D341Med (cell line): ENCODE measurements around the gene FBXL13.
A peak's percentile ranks its signal among the peaks of the same experiment; 100 is the strongest.
"Not testable (repeated sequence)": the region's sequence is repeated elsewhere in the genome, so short reads cannot be mapped to it uniquely, and the experiment has no call there.

ENCODE experiments used
- DNase-seq: peaks from one replicate; pipeline ENCODE4 v3.0.0; 2012; ENCODE audit warnings: low spot score

FBXL13 gene

DNA sequence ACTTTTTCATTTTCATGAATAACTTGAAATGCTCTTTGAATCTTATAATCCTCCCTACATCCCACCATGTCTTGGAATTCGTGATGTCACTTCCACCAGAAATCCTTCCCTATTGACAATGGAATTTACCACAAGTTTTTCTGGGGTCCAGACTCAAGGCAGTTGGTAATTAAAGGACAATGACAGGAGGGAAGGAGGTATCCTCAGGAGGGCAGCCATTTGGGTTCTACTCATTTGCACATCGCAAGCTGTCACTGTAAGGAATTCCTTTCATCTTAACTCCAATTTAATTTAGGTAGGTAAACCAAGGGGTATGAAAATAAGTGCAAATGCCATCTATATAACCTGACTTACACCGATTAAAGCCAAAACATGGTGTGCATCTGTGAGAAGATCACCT is 139.9 kb downstream of the FBXL13 start:
- DNase-seq: no peak

DNA sequence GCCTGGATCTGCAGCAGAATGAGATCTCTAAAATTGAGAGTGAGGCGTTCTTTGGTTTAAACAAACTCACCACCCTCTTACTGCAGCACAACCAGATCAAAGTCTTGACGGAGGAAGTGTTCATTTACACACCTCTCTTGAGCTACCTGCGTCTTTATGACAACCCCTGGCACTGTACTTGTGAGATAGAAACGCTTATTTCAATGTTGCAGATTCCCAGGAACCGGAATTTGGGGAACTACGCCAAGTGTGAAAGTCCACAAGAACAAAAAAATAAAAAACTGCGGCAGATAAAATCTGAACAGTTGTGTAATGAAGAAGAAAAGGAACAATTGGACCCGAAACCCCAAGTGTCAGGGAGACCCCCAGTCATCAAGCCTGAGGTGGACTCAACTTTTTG is 140.4 kb downstream of the FBXL13 start:
- no peak for DNase-seq

DNA sequence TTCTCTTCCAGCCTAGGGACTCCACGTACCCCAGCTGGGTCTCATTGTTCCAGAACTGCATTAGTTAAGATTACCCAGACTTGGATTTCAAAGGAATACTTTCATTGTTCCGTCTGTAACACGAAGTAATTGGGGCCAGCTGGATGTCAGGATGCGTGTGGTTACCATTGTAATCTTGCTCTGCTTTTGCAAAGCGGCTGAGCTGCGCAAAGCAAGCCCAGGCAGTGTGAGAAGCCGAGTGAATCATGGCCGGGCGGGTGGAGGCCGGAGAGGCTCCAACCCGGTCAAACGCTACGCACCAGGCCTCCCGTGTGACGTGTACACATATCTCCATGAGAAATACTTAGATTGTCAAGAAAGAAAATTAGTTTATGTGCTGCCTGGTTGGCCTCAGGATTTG is 140.8 kb downstream of the FBXL13 start:
- DNase-seq: no peak

DNA sequence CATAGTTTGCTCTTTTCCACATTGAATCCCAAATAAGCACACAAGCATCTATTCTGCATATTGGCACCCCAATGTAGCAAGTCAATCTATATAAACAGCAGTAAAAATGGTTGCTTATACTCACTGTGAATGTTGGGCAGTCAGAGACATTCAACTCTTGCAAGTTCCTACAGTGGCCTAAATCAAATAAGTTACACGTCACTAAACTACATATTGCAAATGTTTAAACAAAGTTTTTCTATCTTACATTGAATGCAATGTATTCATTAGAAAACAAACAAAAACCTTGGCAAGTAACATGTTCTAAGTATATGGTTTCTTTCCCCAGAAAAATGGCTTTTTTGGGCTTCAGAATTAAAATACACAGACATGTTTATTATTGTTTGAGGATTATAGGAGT is 142.8 kb downstream of the FBXL13 start:
- no peak for DNase-seq

DNA sequence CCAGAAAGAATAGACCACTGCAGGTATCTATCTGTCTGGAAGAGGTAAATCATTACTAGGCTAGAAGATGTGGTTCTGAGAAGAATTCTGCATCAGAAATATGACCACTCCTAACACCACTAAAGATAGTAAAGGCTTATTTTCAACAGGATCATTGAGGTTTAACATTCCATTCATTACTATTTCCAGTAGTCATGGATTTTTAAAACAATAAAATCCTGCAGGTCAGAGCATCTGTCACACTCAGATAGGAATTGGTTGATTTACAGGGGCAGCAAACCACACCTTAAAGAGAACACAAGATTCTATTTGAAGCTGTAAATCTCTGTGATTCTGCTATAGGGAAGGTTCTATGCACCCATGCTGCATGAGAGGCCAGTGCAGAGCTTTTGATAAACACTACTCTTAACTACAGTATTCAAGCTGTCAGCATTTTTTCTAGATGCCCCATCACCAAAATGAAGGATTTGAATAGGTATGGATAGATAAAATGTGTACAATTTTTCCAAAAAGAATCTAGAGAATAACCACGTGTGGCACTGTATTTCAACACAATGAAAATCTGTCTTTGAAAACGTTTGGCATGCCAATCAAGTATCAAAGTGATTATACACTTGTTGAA is 147.2 kb downstream of the FBXL13 start:
- no peak for DNase-seq

DNA sequence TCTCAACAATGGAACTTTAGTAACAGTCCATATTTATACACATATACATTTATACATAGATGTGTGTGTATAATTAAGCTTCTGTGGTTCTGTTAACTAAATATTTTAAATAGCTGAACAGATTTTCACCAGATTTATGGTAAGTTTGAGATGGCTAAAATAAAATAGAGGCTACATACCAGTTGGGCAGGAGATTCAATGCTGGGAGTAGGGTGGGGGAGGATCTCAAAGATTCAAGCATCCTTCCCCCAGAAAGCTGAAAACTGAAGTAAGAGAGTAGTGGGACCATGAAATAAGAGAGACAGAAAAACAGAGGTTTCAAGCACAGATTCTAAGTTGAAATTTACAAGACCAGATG is 147.8 kb downstream of the FBXL13 start:
- no peak for DNase-seq

DNA sequence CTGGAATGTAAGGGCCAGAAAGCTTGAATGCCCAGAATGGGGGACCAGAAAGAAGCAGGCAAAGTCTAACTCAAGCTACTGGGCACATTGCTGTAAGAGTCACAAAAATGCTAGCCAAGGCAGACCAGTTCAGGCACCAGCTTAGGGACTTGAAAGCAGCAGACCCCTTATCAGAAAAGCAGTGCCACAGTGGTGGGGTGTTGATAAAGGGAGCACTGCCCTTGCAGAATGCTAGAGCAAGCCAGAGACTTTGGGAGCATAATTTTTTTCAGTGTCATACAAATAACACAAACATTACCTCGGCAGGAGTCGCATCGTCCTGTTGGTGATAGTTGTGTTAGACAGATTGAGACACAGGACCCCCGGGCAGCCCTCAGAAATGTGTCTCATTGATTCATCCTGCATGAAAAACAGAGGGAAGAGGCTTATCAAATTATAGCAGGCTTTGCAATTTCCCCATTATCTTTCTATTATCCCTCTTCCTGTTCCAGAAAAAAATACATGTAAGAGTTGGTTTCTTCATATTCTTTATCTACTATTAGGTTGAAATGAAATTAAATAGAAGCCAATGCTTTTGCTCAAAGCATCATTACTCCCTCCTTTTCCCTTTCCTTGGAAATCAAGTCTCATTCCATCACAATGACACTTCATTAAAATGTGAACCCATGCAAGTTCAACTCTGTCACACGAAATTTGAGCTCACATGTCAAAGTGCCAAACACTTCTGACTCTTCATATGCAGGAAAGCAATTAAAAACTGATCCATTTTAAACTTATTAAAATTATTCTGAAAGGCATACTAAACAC is 148.4 kb downstream of the FBXL13 start:
- DNase-seq: no peak

DNA sequence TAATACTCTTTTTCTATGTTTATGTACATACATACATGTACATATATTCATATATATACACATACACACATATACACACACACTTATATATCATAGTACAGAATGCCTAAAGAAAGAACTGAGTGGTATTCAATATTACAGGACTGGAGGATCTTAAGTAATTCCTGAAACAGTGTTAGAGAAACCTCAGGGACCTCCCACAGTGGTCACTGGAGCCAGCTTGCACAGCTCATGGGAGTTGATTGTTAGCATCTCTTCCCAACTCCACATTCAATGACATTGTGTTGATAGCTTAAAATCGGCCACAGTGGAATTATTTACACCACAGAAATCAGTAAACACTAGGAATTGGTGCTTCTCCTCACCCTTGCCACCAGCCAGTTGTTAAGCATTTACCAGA is 155.8 kb downstream of the FBXL13 start:
- no peak for DNase-seq

DNA sequence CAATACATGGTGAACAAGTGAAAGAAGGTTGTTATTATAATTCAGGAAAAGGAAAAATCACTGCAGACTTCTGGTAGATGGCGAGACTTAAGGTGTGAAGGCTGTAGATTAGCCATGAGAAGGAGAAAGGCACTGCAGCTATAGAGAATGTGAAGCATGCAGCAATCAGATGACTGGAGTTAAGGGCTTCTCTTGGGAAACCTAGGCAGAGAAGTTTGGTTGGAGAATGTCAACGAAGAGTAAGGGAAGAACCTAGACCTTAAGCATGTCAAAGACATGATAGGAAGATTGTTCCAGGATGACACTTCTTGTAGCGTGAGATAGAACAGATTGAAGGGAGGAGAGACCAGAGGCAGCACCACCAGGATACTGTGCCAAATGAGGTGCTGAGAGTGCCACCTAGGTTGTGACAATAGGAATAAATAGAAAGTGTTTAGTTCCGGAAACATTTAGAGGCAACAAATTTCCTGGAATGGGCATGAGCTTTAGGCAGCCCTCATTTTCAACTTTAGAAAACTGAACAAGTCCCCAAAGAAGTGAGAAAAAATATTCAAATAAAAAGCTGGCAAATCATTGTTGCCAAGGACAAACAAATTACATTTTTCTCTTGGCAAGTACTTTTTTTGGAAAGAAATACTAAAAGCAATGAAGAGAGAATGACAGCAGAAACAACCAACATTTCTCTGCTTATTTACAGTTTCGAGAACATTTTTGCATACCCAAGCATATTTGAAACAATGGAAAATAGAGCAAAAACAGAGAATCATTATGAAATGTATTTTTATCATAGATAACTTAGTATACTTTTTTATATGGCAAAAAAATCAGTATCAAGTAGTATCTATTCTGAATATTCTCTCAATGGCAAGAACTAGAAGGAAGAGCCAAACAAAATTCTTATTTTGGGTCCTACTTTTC is 156.9 kb downstream of the FBXL13 start:
- no peak for DNase-seq

DNA sequence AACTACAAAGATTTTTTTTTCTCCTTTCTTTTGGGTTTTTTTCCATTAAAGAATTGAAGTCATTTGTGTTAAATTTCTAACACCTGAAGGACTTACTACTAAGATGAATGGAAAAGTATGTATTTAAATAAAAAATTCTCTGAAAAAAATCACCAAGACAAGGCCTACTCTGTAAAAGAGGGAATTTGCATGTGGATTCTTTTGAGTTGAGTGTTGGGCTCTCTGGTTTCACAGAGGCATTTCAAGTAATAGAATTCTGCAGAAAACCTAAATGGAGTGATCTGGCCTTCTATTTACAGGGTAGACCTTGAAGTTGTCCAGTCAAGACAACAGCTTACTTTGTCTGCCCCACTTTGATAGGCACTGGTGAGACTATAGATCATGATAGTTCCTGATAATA is 157.7 kb downstream of the FBXL13 start:
- no peak for DNase-seq

DNA sequence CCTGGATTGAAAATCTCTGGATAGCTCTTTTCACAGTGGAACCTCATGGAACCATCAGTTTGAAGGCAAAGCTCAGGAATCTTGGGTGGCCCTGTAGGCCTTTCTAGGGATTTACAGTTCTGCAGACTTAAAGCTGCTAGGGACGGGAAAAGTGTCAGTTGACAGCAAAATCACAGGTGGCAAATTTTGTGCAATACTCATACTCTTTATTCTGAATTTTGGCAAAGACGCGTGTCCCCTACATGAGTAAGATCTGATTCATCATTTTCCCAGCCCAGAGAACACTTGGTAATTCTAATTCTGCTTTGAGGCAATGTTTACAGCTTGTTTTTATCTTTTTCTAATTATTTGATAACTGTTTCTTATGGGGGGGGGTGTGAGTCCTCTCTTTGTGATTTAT is 158.2 kb downstream of the FBXL13 start:
- no peak for DNase-seq

DNA sequence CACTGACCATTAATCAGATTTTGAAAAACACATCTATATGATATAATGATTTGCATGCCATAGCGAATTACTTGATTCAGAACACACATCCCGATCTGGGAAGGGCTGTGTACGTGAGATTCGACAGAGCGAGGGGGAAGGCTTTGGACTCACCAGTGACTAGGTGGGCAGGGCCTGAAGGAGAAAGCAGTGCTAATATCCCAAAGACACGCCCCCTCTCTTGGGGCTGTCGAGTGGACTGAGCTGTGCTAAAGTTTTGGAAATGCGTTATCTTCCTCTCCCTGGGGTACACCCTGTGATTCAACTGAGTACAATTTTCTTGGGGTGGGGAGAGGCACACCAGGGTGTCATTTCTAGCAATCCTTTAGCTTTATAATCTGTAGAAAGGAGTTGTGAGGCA is 160.0 kb downstream of the FBXL13 start:
- peak; percentile 72 for DNase-seq

DNA sequence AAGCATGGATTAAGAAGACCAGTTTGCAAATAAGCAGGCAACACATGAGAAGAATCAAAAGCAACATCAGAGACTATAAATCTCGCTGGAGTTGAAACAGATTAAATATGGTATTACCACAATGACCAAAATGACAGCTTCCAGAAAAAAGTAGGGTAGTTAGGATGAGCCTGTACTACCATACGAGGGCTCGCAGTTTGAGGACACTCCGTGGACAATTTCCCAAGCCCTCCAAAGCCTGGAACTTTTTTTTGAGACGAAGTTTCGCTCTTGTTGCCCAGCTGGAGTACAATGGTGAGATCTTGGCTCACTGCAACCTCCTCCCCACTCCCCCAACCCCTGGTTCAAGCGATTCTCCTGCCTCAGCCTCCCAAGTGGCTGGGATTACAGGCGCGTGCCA is 160.8 kb downstream of the FBXL13 start:
- no peak for DNase-seq

DNA sequence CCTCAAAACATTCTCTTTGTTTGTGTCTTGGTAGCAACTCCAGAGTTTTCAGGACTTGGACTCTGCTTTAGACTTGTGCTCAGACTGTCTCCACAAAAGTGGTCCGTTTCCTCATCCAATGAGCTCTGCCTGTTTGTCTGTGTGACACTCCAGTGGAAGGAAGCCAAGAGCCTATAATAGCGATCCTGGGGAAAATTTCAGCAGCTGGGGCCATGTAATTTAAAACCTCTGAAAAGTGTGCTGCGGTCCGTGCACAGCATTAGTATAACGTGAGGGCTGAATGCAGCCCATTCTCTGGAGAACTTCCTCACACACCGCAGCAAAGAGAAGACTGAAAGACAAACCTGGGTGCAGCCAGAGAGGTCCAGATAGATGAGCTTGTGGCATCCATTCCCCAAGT is 161.9 kb downstream of the FBXL13 start, which contains the start of gene LRRC17:
Gene LRRC17, plus strand, starts transcription at position 259 of the 400 bp plus-strand sequence. CDS start 20,914 bp downstream, outside the sequence.
- DNase-seq: peak; percentile 24

DNA sequence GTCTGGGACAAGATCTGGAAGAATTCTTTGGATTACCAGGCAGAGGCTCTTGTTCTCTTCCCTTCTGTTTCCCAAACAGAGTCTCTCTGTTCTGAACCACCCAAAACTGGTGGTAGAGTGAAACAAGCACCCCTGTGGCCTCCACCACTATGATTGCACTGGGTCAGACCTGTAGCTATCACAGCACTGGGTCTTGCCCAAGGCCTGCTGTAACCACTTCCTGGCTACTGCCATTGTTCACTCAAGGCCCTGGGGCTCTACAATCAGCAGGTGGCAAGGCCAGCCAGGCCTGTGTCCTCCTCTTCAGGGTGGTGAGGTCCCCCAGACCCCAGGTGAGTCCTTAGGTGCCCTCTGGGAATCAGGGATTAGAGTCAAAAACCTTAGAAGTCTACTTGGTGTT is 165.9 kb downstream of the FBXL13 start:
- no peak for DNase-seq

DNA sequence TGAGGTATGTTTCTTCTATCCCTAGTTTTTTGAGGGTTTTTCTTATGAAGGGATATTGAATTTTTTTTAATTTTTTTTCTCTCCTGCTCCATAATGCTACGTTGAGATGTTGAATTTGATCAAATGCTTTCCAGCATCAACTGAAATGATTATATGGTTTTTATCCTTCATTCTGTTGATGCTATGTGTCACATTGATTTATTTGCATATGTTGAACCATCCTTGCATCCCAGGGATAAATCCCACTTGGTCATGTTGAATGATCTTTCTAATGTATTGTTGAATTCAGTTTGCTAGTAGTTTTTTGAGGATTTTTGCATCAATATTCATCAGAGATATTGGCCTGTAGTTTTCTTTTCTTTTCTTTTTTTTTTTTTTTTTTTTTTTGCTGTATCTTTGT is 171.0 kb downstream of the FBXL13 start:
- DNase-seq: not testable (repeated sequence)

DNA sequence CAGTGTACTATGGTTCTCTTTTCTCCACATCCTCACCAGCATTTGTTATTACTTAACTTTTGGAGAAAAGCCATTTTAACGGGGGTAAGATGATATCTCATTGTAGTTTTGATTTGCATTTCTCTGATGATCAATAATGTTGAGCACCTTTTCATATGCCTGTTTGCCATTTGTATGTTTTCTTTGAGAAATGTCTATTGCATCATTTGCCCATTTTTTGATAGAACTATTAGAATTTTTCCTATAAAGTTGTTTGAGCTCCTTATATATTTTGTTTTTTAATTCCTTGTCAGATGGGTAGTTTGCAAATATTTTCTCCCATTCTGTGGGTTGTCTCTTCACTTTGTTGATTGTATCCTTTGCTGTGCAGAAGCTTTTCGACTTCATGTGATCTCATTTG is 172.5 kb downstream of the FBXL13 start:
- not testable (repeated sequence) for DNase-seq

DNA sequence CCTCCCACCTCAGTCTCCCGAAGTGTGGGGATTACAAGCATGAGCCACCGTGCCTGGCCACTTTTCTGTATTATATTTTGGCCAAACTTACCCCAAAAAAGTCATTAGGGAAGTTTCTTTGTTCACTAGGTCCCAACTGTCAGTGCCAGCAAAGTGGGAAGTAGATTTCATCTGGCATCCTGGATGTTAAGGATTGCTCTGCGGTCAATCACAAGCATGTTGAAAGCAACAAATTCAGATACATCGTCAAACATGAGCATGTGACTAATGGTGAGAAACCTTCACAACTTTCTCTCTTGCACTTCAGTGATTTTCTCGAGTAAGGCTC is 176.1 kb downstream of the FBXL13 start:
- no peak for DNase-seq

DNA sequence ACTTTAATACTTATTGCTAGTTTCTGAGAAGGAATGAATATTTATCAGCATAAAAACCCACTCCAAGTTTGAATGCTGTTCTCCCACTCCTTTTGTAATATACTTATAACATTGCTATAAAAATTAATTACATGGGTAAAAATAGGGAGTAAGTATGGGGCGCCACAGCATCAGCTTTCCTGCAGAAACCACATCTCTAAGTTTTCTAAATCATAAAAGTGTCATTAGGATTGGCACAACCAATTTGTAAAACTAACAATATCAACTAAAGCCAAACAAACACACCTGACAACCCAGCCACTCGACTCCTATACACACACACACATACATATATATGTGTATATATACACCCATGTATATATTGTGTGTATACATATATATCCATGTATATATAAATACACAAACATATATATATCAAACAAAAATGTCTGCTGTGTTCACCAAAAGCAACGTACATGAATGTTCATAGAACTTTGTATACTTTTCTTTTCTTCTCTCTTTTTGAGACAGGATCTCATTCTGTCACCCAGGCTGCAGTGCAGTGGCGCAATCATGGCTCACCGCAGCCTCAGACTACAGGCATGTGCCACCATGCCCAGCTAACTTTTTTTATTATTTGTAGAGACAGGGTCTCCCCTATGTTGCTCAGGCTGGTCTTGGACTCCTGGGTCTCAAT is 176.6 kb downstream of the FBXL13 start:
- DNase-seq: no peak

DNA sequence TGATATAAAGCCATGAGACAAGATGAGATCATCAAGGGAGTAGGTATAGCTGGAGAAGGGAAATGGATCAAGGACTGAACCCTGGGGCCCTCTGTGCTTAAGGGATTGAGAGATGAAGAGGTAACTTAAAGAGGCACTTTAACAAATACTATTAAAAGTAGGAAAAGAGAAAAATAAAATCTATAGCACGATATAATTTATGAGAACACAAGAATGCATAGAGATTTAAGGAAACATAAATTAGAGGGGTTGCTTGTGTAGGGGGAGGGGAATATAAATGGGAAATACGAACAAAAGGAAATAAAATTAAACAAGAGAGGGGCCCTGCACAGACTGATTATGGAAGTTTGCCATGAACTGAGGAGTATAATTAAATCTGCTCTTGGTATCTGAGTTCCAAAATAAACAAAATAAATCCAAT is 177.4 kb downstream of the FBXL13 start:
- DNase-seq: no peak

DNA sequence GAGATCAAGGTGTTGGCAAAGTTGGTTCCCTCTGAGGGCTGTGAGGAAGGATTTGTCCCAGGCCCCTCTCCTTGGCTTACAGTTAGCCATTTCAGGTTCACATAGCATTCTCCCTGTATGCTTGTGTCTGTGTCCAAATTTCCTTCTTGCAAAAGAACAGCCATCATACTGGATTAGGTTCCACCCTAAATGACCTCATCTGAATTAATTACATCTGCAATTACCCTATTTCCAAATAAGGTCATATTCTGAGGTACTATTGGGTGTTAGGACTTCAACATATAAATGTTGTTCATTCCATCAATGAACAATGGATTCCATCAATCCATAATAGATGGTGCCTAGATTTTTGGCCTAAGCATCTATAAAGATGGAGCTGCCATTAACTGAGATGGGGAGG is 178.0 kb downstream of the FBXL13 start:
- DNase-seq: no peak

DNA sequence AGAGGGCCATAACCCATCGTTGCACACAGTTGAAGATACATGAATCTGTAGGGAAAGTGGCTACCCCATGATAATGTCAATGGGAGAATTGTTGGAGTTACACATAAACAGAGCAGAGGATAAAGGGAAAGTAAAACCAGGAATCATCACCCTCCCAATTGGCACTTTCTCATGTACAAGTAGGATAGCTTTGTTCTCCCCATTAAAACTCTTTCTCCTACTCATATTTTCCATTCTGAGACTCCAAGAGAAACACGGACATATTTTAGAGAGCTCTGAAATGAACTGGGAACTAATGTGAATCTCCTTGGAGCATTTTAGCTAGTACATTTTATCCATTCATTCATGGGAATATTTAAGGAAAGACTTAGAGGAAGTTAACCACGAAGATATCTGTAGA is 179.0 kb downstream of the FBXL13 start:
- DNase-seq: no peak
